NCI-H345 treated with DMSO at 0.1 percent for 48 hours (cell line): ENCODE measurements around the gene SPDYE6.
"Not testable (repeated sequence)": the region's sequence is repeated elsewhere in the genome, so short reads cannot be mapped to it uniquely, and the experiment has no call there.

ENCODE experiments used
- DNase-seq: peaks from one replicate; lab custom pipeline; 2025; ENCODE audit not compliant: unreplicated experiment; lab: John Stamatoyannopoulos, UW

Gene SPDYE6

GRCh38 chr7:102364394-102364886 lies 8.2 kb upstream of the SPDYE6 start:
- DNase-seq = not testable (repeated sequence)

GRCh38 chr7:102363549-102364393 lies 7.5 kb upstream of the SPDYE6 start:
- peak; percentile 92 for DNase-seq

- not testable (repeated sequence) for DNase-seq
These were observed 9.3 kb downstream of the SPDYE6 start for GRCh38 chr7:102346983-102347382.

GRCh38 chr7:102340599-102341368 lies 15.5 kb downstream of the SPDYE6 start:
- DNase-seq = not testable (repeated sequence)

- DNase-seq = not testable (repeated sequence)
These were observed 18.8 kb downstream of the SPDYE6 start for GRCh38 chr7:102337420-102337819.

GRCh38 chr7:102337002-102337401 lies 19.2 kb downstream of the SPDYE6 start:
- DNase-seq = not testable (repeated sequence)

GRCh38 chr7:102335574-102335973 lies 20.7 kb downstream of the SPDYE6 start:
- not testable (repeated sequence) for DNase-seq

GRCh38 chr7:102330666-102331460 lies 25.4 kb downstream of the SPDYE6 start:
- not testable (repeated sequence) for DNase-seq

- not testable (repeated sequence) for DNase-seq
These were observed 26.9 kb downstream of the SPDYE6 start for GRCh38 chr7:102329366-102329765.

GRCh38 chr7:102328863-102329262 lies 27.4 kb downstream of the SPDYE6 start:
- not testable (repeated sequence) for DNase-seq

- DNase-seq = not testable (repeated sequence)
These were observed 29.1 kb downstream of the SPDYE6 start for GRCh38 chr7:102327183-102327582.

GRCh38 chr7:102326157-102326889 lies 29.9 kb downstream of the SPDYE6 start:
- DNase-seq = no peak

- not testable (repeated sequence) for DNase-seq
These were observed 31.1 kb downstream of the SPDYE6 start for GRCh38 chr7:102325106-102325505.

- no peak for DNase-seq
These were observed 32.4 kb downstream of the SPDYE6 start for GRCh38 chr7:102323914-102324195.

GRCh38 chr7:102322202-102322715 lies 34.0 kb downstream of the SPDYE6 start:
- DNase-seq = no peak

GRCh38 chr7:102321351-102322201 lies 34.7 kb downstream of the SPDYE6 start:
- DNase-seq = no peak

- DNase-seq = no peak
These were observed 35.5 kb downstream of the SPDYE6 start for GRCh38 chr7:102320601-102321350.

- DNase-seq = no peak
These were observed 36.1 kb downstream of the SPDYE6 start for GRCh38 chr7:102320181-102320580.

- DNase-seq = no peak
These were observed 36.6 kb downstream of the SPDYE6 start for GRCh38 chr7:102319671-102320070.
